GM19043 (cell line): Measurements from ENCODE around the gene TNXB.
"Not testable (repeated sequence)": the region's sequence is repeated elsewhere in the genome, so short reads cannot be mapped to it uniquely, and the experiment has no call there.

Source experiments
- ATAC-seq: cut with Tn5 transposase; IDR thresholded peaks from one replicate; pipeline ENCODE4 v1.9.1; 2021; ENCODE audit warnings: low read depth; ENCODE audit not compliant: unreplicated experiment

TNXB gene

DNA sequence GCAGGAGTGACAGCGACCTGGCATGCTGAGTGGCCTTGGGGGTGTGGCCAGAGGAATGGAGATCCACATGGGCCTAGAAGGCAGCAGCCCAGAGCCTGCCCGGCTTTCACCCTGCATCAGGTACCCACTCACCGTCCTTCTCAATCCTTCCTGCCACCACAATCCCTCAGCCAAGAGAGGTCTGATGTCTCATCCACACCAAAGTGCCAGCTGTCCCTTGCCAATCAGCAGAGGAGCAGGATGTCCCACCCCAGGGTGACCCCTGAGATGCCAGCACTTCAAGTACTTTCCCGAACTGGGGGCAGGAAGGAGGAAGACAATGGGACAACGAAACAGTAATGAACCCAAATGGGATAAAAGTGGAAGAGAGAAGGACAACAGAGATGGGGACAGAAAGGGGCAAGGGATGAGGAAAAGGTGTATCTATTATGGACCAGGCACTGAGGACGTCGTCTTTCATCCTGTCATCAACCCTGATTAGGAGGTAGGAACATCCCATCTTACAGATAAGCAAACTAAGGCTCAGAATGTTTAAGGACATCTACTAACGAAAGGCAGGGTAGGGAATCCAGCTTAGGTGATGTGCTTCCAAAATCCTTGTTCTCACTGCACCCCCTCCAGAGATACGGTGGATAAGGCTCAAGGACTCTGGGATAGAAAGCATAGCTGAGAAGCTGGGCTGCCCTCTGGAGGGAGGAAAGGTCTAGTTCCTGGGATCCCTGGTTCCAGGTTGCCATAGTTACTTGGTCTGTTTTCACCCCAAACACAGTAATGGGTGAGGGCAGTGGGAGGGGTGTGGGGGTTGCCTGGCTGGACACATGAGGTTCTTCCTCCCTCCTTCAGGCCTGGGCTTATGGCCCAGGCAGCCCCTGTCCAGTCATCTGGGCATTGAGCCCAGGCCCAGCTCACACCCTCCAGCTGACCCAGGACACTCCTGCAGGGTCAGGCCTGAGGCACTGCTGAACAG lies 4.5 kb upstream of the TNXB start:
- no peak for ATAC-seq

DNA sequence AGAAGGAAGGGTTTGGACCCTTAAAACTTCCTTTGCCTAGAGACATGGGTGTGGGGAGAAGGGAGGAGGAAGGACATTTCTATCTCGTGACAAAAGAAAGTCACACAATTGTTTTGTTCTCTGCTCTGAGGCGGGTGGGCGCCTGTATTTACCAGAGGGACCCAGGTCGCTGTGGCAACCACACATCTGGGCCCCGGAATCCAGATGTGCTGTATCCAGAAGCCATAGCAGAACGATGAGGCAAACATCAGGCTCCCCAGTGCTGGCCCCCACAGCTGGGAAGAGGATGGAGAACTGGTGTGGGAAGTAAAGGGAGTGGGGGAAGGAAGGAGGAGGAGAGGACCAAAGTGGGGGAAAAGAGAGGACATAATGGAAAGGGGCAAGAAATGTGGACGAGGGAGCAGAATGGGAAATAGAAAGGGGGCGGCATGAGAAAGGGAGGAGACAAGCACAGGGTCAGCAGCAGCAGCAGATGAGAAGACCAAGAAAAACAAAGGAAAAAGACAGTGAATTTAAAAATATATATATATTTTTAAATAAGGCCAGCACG lies 3.4 kb upstream of the TNXB start:
- no peak for ATAC-seq

- no peak for ATAC-seq
Measured at GRCh38 chr6:32111424-32112066, 2.4 kb upstream of the TNXB start.

DNA sequence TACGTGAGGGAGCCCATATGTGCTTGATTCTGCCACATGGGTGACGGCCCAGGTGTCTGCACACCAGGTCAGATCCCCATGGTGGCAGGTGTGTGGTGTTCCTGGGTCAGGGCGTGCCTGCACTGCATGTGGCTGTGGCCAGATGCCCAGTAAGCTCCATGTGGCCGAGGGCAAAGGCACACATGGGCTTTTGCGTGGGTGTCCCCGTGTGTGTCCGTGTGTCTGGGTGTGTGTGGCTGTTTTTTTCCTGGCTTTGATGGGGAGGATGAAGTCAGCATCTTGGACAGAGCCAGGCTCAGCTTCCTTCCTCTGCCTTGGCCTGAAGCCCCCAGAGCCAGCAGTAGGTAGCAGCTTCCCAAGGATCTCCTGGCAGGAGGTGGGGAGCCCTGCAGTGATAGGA lies 1.5 kb upstream of the TNXB start:
- no peak for ATAC-seq

DNA sequence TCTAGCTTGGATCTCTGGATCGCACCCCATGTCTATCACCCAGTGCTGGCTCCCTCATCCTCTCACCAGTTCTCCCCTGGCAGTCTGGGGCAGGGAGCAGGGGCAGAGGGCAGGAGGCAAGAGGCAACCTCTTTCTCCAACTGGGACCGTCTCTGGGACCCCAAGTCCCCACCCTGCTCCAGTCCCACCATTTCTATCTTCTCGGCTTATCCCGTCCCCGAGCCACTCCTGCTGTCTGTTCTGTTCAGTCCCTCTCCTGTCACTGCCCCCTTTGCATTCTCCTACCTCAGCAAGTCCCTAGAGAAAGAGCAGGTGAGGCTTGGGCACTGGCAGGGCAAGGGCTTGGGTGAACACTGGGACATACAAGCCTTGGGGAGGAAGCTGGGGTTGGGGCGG lies 625 bp upstream of the TNXB start:
- ATAC-seq, result no peak

DNA sequence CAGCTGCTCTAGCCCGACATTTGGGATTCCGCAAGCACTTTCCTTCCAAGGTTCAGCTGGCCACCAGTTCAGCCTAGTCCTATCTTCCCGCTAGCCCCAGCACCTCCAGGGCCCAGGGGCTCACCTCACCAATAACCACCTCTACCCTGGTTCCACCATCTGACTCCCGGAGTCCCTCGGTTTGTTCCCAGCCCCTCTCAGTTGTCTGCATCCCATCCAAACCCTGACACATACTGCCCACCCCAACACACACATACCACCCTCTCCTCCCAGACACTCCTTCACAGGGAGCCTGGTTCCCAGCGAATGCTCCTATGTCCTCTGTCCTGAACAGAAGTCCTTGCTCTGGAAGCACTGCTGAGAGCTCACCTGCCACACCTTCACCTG lies 418 bp downstream of the TNXB start:
- no peak for ATAC-seq

DNA sequence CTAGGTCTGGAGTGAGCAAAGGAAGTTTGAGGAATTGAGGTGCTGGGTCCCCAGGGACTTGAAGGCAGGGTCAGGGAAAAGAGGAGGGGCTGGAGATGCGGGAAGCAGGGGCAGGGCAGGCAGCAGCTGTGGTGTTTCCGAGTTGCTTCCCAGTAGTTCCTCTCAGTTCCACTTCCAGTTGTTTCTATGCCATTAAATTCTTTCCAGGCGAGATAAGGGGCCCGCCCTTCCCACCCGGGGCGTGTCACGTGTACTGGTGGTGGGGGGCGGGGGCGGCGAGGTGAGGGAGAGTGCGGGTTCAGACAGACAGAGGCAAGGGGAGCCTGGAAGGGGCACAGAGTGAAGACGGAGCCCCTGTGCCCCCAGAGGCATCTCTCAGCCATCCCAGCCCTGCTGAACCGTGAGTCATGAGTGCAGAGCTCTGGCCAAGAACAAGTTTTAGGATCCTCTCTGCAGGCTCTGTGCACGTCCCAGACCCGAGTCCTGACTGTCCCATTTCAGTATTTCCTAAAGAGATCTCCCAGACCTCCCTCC lies 977 bp downstream of the TNXB start:
- no peak for ATAC-seq

DNA sequence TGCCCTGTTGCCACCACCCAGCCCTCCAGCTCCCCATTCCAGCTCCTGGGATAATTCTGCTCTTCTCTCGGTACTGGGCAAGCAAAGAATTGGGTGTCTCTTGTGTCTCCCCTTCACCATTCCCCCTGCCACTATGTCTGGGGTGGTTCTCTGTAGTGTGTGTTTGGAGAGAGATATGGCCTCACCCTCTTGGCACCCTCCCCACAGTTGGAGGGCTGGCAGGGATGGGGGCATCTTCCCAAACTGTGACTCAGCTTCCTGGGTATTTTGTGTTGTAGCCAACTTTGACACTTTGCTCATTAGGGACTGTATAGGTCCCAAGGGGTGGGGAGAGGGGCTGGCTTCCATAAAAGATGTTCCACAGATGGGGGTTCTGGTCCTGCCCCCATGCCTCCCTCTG lies 1.7 kb downstream of the TNXB start:
- ATAC-seq, result no peak

GRCh38 chr6:32105433-32105832 lies 3.7 kb downstream of the TNXB start:
- no peak for ATAC-seq

GRCh38 chr6:32102255-32102654 lies 6.9 kb downstream of the TNXB start:
- ATAC-seq, result no peak

- ATAC-seq, result not testable (repeated sequence)
Measured at GRCh38 chr6:32100251-32100650, 8.9 kb downstream of the TNXB start.

DNA sequence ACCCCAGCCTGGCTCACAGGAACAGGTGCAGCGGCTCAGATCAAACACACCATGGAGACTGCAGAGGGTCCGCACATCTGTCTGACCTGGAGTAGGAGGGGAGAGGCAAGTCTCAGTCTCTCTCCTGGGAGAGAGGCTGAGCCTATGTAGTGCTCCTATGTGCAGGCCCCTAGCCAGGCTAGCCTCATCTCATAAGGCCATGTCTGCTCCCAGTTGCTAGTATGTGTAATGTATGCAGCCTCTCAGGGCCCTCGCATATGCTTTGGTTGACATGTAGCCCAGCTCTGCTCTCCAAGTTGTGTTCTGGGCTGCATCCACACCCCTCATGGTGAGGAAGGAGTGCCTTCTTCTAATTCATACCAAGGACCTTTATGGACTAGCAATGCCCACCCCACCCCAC lies 11.8 kb downstream of the TNXB start:
- ATAC-seq, result no peak

DNA sequence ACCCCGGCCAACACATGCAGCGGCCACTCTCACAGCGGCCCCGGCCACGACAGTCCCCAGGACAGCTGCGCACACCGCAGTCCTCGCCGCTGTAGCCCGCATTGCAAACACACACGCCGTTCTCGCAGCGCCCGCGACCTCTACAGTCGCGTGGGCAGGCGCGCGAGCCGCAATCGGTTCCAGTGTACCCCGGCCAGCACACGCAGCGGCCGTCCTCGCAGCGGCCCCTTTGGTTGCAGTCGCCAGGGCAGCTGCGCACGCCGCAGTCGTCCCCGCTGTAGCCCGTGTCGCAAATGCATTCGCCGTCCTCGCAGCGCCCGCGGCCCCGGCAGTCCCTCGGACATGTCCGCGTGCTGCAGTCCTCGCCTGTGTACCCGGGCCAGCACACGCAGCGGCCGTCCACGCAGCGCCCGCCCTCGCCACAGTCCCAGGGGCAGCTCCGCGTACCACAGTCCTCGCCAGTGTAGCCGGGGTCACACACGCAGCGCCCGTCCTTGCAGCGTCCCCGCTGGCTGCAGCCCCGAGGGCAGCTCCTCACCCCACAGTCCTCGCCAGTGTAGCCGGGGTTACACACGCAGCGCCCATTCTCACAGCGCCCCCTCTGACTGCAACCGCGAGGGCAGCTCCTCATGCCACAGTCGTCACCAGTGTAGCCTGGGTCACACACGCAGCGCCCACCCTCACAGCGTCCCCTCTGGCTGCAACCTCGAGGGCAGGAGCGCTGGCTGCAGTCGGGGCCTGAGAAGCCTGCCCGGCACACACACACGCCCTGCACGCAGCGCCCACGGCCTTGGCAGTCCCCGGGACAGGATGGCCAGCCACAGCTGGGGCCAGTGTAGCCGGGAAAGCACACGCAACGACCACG lies 12.5 kb downstream of the TNXB start:
- no peak for ATAC-seq

DNA sequence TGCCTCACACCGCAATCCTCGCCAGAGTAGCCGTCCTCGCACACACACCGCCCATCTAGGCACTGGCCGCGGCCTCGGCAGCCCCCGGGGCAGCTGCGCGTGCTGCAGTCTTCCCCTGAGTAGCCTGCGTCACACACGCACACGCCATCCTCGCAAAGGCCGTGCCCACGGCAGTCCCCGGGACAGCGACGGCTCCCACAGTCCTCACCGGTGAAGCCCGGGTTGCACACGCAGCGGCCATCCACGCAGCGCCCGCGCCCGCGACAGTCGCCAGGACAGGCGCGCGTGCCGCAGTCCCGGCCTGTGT lies 13.1 kb downstream of the TNXB start:
- ATAC-seq, result no peak

GRCh38 chr6:32095338-32096086 lies 13.6 kb downstream of the TNXB start:
- no peak for ATAC-seq

DNA sequence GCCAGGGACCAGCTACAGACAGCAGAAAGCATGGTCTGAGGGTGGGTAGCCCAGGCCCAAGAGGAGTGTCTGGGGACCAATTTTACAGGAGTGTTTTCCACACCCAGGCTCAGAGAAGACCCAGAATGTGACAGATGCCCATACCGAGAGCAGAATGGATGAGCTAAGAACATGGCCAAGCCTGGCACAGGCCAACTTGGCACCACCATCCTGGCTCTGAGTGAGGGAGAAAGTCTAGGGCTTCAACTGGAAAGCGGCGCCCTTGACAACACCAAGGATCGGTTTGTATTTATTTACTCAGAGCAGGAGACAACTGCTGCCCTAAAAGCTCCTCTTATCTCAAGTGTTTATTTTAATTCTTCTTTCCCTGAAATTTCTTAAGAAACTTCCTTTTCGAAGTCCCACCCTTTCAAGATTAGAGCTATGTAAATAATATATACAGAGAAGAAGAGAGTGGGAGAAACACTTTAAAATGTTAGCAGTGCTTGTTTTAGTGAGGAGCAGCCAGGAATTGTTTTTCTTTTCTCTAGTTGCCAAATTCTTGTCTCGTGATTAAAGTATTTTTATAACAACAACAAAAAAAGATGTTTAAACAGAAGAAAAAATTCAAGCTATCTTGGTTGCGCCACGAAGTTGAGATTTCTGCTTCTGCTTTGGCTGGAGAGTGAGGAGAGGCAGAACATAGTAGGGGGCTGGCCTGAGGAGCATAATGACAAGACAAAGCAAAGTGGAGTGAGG lies 16.2 kb downstream of the TNXB start:
- no peak for ATAC-seq

DNA sequence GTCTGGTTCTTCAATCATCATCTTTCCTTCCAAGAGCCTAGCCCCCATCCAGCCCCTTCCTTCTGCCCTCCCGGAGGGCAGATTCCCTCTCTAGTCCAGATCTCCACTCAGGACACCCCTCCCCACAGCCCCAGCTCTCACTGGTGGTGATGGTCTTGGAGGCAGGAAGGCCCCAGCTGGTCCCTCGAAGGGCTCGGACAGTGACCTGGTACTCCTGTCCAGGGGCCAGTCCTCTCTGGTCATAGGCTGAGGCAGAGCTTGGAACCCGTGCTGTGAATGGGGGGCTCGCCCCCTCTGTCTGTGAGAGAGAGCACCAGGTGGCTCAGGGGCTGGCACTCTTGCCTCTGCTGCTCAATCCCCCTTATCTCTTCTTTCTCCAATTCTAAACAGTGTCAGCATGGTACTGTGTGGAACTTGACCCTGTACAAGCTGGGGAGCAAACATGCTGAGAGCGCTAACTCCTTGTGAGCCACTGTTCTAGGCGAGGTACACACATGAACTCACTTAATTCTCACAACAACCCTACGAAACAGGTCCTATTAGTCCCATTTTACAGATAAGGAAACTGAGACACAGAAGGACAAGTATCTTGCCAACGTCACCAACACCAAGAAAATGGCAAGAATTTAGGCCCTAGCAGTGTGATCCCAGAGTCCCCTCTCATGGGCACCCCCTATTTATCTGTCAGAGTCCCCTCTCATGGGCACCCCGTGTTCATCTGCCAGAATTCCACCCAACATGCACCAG lies 19.9 kb downstream of the TNXB start:
- ATAC-seq, result no peak

DNA sequence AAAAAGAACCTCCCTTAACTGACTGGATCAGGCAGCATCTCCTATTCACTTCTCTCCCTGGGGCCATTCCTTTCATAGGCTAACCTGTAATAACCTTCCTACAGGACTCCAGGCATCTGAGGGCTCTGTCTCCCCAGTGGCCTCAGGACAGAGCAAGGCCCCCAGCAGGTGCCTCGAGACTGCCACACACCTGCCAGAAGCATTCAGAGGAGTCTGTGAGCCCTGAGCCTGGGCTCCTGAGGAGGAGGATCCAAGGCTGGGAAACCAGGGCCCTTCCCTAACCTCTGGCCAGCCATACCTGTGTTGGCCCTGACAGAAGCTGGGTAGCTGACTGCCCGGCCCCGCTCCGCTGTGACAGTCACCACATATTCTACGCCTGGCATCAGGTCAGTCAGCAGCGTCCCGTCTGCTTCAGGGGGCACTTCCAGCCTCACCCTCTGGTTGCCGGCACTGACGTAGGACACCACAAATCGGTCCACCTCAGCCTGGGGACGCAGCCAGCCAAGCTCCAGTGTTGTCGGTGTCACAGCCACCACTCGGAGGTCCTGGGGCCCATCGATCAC lies 20.6 kb downstream of the TNXB start:
- ATAC-seq, result no peak
